ENCODE results near the gene TUBB6.

DNA sequence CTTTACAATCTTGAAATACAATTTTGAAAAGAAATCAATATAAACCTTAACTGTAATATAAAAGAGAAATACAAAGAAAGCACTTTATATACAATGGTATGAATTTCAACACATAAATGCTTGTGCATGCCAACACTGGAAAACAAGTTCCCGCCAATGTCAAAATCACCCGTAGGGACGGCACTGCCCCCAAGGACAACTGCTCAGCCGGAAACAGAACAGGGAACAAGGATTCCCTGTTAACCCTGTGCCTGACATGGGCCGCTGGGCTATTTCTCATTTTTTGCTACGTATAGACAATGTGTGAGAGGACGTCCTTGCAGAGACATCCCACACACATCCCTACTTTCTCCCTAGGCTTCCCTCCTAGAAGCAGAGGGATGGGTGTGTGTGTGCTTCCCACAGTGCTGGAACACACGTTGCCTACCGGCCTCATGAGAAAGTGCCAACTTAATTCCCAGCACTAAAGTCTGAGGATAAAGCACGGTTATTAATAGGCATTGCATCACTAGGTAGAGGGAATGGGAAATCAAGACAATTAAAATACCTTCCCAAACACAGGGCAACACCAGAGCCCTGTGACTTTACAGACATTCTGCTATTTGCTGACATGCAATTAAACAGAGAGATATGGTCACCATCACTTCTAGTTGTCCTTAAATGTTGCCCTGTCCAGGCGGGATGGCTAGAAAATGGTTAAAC lies 54.6 kb downstream of the TUBB6 start:
- no peak for TF ChIP-seq CTCF (IDR thresholded peaks at IDR 0.05)
- no peak for TF ChIP-seq EZH2 (IDR thresholded peaks at IDR 0.05; ENCODE audit: borderline replicate concordance, insufficient read depth, low read depth, low read length, poor library complexity, severe bottlenecking)
